Stimulated activated CD4-positive, alpha-beta T cell treated with anti-CD3 and anti-CD28 coated beads, Interleukin-4, amount 100 ng/mL, for 24 hours (primary cell): ENCODE results near the gene CYP17A1.

ENCODE experiments used
- DNase-seq: peaks from one replicate; pipeline ENCODE4 v3.0.0-alpha.2; 2020

The CYP17A1 gene

GRCh38 chr10:102802920-102803534 lies 34.2 kb downstream of the CYP17A1 start:
- DNase-seq, result peak; percentile 37

GRCh38 chr10:102801978-102802377 lies 35.2 kb downstream of the CYP17A1 start:
- no peak for DNase-seq

- no peak for DNase-seq
Measured at GRCh38 chr10:102801496-102801895, 35.7 kb downstream of the CYP17A1 start.

GRCh38 chr10:102800611-102801335 lies 36.4 kb downstream of the CYP17A1 start:
- DNase-seq, result no peak

- DNase-seq, result no peak
Measured at GRCh38 chr10:102799691-102800471, 37.3 kb downstream of the CYP17A1 start.

- peak; percentile 54 for DNase-seq
Measured at GRCh38 chr10:102796407-102797176, 40.6 kb downstream of the CYP17A1 start.

GRCh38 chr10:102795453-102796406 lies 41.5 kb downstream of the CYP17A1 start:
- DNase-seq, result no peak

GRCh38 chr10:102791754-102792395 lies 45.3 kb downstream of the CYP17A1 start:
- no peak for DNase-seq

- DNase-seq, result no peak
Measured at GRCh38 chr10:102785818-102786217, 51.4 kb downstream of the CYP17A1 start.

- no peak for DNase-seq
Measured at GRCh38 chr10:102783568-102783967, 53.6 kb downstream of the CYP17A1 start.

GRCh38 chr10:102782673-102783551 lies 54.3 kb downstream of the CYP17A1 start:
- DNase-seq, result no peak

GRCh38 chr10:102781921-102782557 lies 55.2 kb downstream of the CYP17A1 start:
- no peak for DNase-seq

GRCh38 chr10:102781090-102781920 lies 55.9 kb downstream of the CYP17A1 start:
- no peak for DNase-seq
